NCI-H1694 (cell line): ENCODE results near the gene CELF4.

Experiments
- DNase-seq: peaks from one replicate; lab custom pipeline; 2025; lab: John Stamatoyannopoulos, UW

The CELF4 gene

GRCh38 chr18:37493352-37493935, 72.2 kb downstream of the CELF4 start:
- no peak for DNase-seq

DNA sequence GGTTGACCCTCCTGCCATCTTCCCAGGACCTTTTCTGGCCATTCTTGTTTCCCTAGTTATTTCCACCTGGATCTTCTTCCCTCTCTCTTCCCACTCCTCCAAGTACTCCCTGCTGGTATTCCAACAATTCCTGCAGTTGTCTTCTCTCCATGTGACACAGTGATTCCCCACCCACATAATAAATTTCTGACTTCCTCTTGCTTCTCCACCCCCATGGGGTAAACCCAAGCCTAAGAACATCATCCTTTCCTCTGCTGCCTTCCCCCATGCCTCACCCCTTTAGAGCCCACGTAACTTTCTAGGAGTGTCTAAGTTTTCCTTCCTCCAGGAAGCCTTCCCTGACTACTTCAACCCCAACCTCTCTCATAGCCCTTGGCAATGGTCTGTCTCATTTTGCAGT, 72.6 kb downstream of the CELF4 start:
- DNase-seq = no peak

GRCh38 chr18:37491526-37491925, 74.1 kb downstream of the CELF4 start:
- no peak for DNase-seq

DNA sequence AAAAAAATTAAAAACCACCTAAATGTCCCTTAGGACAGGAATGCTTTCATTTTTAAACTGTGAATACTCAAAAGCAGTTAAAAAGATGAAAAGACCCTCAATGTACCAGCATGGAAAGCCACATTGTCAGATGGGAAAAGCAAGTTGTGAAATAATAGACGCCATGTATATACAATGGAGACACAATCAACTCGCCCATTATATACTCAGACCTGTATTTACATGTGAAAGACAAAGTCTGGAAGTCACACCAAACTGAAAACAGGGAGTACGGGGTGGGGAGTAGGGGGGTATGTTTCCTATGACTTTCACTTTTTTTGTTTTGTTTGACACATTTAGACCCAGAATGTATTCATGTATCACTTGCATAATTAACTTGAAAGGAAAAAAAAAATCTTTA, 75.6 kb downstream of the CELF4 start:
- DNase-seq = no peak

DNA sequence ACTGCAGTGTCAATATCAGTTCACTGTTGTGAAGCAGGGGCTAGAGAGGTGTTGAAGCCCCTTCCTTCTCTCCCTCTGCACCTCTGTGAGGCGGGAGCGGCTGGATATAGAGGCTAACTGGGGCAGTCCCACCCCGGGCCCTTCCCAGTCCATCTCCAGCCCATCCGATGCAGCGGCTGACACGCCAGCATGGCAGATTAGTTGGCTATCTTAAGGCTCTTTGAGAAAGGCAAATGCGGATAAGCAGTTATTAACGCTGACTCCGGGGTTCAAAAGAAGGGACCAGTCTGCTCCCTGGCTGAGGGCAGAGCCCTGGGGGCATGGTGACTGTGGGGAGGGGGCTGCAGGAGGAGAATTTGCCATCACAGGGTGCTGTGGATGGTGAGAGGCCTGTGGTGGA, 76.6 kb downstream of the CELF4 start:
- DNase-seq = no peak

DNA sequence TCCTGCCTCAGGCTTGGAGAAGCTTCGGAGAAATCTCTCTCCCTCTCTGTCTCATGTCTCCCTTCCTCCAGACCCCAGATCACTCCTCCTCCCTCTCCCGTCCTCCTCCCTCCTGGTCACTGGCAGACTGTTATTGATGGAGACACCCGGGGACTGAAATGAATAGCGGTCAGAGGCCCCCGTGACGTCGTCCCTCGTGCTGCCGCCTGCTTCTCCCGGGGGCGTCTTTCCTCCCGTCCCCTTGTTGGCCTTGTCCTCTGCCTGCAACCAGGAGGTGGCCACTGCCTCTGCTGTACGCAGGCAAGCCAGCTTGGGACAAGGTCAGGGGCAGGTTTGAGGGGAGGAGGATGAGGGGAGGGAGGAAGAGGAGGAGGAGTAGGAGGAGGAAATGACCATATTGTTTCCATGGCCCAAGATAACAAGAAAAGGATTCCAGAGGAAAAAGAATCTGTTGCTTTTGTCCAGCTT, 78.2 kb downstream of the CELF4 start:
- no peak for DNase-seq

DNA sequence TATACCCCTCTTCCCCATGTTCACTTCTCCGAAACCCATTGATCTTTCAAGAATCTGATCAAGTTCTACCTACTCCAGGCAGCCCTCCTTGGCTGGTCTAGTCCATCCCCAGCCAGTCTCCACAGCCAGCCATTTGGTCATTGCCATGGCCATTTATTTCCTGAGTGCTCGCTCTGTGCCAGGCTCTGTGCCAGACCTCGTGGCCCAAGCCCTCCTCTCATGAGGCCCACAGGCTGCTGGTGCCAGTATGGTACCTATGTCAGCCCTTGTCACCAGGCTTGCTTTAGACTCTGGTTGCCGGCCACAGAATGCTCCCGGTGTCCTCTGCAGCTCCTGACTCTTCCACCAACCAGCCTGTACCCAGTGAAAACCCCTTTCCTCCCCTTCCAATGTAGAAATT, 78.8 kb downstream of the CELF4 start:
- no peak for DNase-seq

DNA sequence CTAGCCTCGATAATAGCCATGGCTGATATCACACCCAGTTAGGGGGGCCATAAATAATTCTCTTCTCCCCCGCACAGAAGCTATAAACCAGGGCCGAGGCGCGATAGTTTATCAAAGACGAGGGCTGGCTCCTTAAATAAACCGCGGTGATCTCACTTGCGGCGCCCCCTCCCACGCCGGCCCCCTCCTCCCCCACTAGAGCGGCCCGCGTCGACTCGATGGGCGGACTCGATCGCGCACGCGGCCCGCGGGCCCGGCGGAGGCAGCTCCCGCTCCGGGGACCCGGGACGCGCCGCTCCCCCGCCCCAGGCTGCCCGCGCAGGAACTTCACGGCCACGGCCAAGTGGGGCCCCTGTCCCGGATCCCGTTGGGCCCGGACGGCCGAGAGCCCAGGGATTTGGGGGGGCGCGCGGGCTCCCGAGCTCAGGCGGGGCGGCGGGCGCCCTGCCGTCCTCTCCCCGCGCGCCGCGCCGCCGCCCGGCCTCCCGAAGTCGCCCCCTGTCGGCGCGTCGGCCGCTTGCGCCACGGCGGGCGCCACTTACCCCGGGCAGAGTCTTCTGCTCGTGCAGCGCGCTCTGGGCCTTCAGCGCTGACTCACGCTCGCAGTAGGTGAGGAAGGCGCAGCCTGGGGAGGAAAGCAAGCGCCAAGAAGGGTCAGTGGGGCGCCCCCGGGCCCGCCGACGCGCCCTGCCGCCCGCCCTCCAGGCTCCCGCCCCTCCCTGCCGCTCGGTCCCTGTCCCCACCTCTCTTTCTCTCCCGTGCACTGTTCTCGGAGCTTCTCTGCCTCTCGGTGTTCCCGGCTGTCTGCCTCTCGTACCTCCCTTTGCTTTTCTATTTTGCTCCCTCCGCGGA, 80.4 kb downstream of the CELF4 start:
- DNase-seq = no peak

DNA sequence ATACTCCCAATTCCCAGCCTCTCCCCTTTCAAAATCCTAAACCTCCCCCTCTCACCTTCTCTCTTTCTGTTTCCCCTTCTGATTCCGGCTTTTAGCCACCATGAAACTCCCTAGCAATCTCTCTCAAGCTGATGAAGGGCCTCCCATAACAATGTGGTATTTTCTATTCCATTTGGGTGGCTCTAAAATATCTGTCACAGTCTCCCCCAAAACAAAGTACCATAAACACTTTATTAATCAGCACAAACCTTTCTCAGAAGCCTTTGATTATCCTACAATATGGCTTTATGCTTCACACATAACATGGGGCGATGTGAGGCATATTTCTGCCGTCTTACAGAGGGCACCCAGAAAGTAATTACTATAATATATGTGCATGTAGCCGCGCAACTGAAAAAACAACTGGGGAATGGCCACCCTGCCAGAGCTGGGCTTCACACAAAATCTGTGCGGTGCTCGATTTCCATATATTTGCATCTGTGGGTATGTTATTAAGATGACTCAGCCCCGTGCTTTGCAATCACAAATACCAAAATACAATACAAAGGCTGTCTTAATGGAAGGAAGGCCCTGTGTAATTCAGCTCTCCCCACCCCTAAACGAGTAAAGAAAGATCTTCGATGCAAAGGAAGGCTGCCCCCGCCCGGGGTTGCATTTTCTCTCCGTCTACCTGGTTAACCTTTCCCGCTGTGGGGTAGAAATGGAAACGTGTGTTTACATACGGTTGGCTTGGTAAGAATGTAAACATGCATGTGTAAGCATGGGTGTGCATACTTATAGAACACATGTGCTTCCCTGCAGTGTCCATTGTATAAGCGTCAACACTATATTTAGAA, 81.4 kb downstream of the CELF4 start:
- DNase-seq = no peak

GRCh38 chr18:37483221-37483971, 82.2 kb downstream of the CELF4 start:
- DNase-seq = no peak

GRCh38 chr18:37482433-37482832, 83.2 kb downstream of the CELF4 start:
- no peak for DNase-seq

- DNase-seq = no peak
These were observed 83.6 kb downstream of the CELF4 start for GRCh38 chr18:37482002-37482401.

DNA sequence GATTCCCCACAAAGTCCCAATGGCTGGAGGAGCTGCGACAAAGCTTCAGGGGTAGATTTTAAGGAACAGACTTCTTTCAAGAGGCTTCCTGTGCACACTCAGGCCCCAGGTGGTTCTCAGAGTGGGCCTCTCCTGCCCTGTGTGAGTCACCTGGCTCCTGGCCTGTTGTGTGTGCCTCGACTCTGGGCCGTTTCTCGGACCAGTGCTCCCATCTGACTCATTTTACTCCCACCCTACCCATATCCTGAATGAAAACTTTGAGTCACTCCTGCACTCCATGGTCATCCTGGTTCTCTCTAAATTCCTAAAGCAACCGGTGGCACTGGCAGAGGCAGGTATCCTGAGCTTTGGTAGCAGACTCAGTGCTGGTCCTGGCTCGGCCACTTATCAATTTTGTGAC, 84.1 kb downstream of the CELF4 start:
- DNase-seq = no peak

GRCh38 chr18:37481072-37481471, 84.5 kb downstream of the CELF4 start:
- DNase-seq = no peak

DNA sequence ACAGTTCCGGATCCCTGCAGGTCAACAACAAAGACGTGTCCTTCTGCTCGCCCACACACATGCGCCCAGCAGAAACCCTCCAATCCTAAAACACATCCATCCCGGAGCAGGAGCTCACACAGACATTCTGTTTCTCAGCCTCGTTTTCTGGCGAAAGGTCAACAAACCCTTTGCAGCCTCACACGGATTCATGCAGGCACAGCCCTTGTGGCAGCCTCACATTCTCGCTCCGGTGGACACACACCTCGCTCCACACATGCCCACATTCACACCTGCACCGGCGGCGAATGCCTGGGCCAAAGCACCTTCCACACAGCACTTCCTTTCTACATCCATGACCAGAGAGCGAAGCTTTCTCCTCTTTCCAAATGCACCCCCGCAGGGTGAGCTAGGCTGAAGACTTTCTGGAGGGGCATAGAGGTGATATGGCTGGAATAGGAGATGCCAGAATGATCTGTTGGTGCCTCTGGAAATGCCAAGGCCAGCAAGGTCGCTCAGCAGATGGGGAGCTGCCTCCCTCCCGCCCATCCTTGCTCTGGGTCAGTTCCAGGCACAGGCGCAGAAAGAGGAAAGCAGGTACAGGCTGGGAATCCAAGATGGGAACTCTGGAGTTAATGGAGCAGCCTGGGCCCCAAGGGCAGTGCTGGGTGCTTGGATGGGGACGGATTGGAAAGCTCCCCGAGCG, 88.8 kb downstream of the CELF4 start:
- DNase-seq = no peak

- peak; percentile 35 for DNase-seq
These were observed 89.4 kb downstream of the CELF4 start for GRCh38 chr18:37476182-37476581.

- no peak for DNase-seq
These were observed 92.3 kb downstream of the CELF4 start for GRCh38 chr18:37473195-37473840.

DNA sequence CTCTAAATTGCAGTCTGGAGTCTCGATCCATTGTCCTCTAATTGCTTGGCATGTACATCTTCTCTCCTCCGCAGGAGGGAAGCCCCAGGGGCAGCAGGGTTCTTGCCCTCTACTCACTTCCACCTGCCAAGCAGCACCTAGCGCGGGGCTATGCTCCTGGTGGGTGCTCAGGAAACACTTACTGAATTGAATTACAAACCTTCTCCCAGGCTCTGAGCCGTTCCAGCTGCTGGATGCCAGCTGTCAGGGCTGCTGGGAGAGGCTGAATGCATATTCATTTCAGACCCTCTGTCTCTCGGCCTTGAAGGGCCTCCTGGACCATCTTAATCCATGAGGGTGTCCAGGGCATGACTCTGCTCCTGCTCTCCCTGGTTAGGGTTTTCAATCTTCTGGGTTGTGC, 94.0 kb downstream of the CELF4 start:
- peak; percentile 23 for DNase-seq

DNA sequence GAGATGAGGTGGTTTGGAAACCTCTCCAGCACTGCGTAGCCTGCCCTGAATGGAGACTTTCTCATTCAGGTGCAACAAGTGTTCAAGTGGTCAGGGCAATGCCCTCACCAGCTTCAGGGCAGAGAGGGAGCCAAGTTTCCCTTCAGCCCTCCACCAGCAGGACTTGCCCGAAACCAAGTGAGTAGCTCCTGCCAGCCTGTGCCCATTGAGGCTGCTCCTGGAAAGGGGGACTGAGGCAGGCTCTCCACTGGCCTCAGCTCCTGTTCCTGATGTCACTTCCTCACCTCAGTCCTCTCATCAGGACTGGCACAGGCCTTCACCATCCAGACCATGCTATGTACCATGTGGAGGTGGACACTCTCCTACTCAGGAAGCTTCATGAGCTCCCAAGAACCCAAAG, 94.6 kb downstream of the CELF4 start:
- no peak for DNase-seq

- DNase-seq = no peak
These were observed 98.5 kb downstream of the CELF4 start for GRCh38 chr18:37467002-37467662.
